ENCODE results near the gene SLAIN1.

SLAIN1 gene

DNA sequence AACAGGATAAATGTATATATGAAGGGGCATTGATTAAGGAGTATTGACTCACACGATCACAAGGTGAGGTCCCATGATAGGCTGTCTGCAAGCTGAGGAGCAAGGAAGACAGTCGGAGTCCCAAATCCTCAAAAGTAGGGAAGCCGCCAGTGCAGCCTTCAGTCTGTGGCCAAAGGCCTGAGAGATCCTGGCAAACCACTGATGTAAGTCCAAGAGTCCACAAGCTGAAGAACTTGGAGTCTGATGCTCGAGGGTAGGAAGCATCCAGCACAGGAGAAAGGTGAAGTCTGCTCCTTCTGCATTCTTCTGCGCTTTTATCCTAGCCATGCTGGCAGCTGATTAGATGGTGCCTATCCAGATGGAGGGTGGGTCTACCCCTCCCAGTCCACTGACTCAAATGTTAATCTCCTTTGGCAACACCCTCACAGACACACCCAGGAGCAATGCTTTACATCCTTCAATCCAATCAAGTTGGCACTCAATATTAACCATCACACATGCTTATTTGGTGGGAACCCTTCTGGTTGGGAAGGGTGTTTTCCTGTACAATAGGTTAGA, 55.1 kb downstream of the SLAIN1 start:
- no peak for DNase-seq

DNA sequence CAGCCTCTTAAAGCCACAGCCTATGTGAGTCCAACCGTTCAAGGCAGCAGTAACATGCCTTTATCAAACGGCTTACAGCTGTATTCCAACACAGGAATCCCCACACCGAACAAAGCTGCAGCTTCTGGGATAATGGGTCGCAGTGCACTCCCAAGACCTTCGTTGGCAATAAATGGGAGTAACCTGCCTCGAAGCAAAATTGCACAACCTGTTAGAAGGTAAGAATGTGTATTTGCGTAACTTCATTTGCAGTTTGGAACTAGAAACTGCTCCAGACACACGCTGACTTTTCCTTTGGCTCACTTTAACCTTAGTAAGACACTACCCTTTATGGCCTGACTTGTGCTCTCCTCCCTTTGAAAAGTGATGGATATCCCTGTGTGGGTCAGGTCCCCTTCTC, 63.4 kb downstream of the SLAIN1 start:
- DNase-seq, result no peak

DNA sequence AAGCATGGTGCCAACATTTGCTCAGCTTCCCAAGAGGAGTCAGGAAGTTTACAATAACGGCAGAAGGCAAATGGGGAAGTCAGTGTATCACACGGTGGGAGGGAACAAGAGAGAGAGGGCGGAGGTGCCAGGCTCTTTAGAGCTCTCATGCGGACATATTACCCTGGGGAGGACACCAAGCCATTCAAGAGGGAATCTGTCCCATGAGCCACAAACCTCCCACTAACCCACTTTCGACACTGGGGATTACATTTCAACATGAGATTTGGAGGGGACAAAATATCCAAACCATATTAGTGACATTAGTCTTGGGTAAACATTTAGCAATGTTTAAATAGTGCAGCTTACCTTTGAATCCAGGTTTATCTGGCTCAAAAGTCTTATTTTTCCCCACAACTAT, 69.9 kb downstream of the SLAIN1 start:
- no peak for DNase-seq

DNA sequence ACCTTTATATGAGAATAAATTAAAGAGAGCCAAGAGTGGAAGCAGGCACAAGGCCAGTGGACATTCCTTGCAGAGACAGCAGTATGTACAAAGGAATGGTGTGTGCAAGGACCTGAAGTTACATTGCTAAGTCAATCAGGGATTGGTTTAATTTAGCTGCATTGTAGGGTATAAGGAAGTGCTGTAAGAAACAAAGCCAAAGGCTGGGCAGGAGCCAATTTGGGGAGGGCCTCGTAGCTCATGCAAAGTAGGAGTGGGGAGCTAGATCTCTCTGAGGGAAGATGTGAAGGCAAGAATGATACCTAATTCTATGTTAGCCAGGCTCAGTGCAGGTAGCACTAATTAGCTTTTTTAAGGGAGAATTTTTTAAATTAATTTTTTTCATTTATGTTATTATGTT, 76.7 kb downstream of the SLAIN1 start:
- no peak for DNase-seq

- no peak for DNase-seq
These were observed 79.2 kb downstream of the SLAIN1 start for GRCh38 chr13:77776704-77777103.

DNA sequence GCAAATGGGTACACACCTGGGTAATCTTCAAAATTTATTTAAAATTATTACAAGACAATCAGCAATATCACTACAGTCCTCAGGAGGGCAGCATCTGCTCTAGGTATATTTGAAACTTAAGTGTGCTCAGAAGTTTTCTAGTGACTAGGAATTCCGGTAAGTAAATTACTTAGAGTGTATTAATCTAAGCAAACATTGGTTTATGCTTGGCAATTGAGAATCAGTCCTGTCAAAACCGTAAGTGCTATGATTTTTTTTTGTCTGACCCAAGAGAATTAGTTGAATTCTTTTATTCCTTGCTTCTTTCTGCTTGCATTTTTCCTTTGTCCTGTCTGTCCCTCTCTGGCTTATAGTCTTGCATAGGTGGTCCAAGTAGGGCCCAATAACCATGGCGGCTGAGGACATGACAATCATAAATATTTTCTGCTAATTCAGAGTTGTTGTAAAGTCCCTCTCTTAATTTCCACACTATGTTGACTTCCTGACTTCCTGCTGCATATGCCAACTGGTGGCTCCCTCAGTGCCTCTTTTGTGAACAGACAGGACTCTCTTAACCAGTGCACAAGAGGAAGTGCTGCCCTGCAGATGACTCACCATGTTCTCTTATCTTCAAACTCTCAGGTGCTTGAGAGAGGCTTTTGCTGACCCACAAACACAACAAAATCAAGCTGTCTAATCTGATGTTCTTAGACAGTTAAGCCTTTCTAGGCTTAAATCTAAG, 82.2 kb downstream of the SLAIN1 start:
- DNase-seq, result peak in 1 of 2 experiments; percentile 32

- no peak for DNase-seq
These were observed 84.3 kb downstream of the SLAIN1 start for GRCh38 chr13:77781808-77782207.

DNA sequence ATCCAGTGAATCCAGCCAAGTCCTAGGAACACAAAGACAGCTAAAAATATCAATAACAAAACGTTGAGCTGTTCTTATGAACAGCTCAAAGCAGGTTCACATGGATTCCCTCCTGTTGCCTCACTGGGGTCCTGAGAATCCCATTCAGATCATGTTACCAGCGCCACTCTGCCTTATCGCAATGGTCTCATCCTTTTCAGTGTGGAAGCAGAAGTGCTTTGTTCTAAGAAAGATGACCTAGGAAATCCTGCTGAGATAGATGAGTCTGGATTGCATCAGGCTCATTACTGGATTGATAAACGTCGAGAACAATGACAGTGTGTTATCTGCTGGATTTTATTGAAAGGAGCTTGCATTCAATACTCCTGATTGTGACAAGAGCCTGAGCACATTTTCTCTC, 87.0 kb downstream of the SLAIN1 start:
- DNase-seq, result no peak

GRCh38 chr13:77786695-77787287, 89.3 kb downstream of the SLAIN1 start:
- no peak for DNase-seq

- no peak for DNase-seq
These were observed 91.9 kb downstream of the SLAIN1 start for GRCh38 chr13:77789376-77789775.

GRCh38 chr13:77800219-77800618, 102.7 kb downstream of the SLAIN1 start:
- DNase-seq, result no peak

- no peak for DNase-seq
These were observed 109.0 kb downstream of the SLAIN1 start for GRCh38 chr13:77806518-77806917.

- no peak for DNase-seq
These were observed 110.1 kb downstream of the SLAIN1 start for GRCh38 chr13:77807431-77808135.

- DNase-seq, result peak in 1 of 2 experiments; percentile 42
These were observed 112.9 kb downstream of the SLAIN1 start for GRCh38 chr13:77810430-77810829.

GRCh38 chr13:77810878-77811277, 113.4 kb downstream of the SLAIN1 start:
- DNase-seq, result no peak

- DNase-seq, result no peak
These were observed 113.9 kb downstream of the SLAIN1 start for GRCh38 chr13:77811381-77811780.

DNA sequence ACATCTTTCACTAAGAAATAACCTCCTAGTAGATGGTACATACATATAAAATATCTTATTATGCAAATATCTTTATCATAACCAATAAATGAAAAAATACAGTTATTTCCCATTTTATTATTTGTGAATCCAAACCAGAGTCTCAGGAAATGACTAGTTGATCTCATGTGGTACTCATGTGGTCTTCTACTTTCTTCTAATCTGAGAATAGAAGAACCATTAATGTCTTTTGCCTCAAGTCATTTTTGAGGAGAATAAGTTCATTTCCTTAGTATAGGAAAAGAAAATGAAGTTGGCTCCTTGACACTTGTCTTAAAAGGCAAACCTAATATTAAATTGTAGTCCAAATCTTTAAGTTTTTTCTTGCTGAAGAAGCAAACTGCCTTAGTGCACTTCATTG, 114.5 kb downstream of the SLAIN1 start:
- DNase-seq, result no peak
